WTC11 (cell line): ENCODE results near the gene INKA1. TPM values are rescaled to one million over a fixed set of nuclear protein-coding genes. Genes with fewer than 3 reads are reported as not detected.
A peak's percentile ranks its signal among the peaks of the same experiment; 100 is the strongest.

Experiments used
- ATAC-seq: fragments of 200-7000 bp; cut with Tn5 transposase; 2 replicates; pipeline ENCODE4 v1.10.0; 2021; ENCODE audit warnings: mild to moderate bottlenecking, moderate library complexity
- CTCF ChIA-PET: fragments of 300-600 bp; sonication (Branson Sonifier 250); formaldehyde crosslinking; loops from one replicate; lab custom pipeline; 2021; ENCODE audit warnings: antibody characterized with exemption; lab: Charles Lee
- POLR2A ChIA-PET: fragments of 350-600 bp; sonication (Branson Sonifier 250); formaldehyde crosslinking; loops from one replicate; lab custom pipeline; 2021; ENCODE audit warnings: antibody characterized with exemption; lab: Charles Lee
- DNase-seq: peaks from one replicate; pipeline ENCODE4 v3.0.0; 2021; ENCODE audit warnings: low spot score
- H3K27ac Mint-ChIP-seq: 2 replicates; pipeline ENCODE4 v1.8.0; 2021; ENCODE audit warnings: mixed read lengths
- H3K27me3 Mint-ChIP-seq: 2 replicates; pipeline ENCODE4 v1.8.0; 2021; ENCODE audit warnings: low read depth, mild to moderate bottlenecking, moderate library complexity, mixed read lengths
- H3K36me3 Mint-ChIP-seq: 2 replicates; pipeline ENCODE4 v1.8.0; 2021; ENCODE audit warnings: mixed read lengths
- H3K4me1 Mint-ChIP-seq: 2 replicates; pipeline ENCODE4 v1.8.0; 2022; ENCODE audit warnings: mixed read lengths
- H3K4me3 Mint-ChIP-seq: 2 replicates; pipeline ENCODE4 v1.8.0; 2021; ENCODE audit warnings: mild to moderate bottlenecking, moderate library complexity, mixed read lengths
- H3K9me3 Mint-ChIP-seq: 2 replicates; pipeline ENCODE4 v1.8.0; 2021; ENCODE audit warnings: mixed read lengths
- FOXP1 ChIP-seq: sonication (generic); formaldehyde crosslinking; IDR thresholded peaks from 2 replicates; pipeline ENCODE4 v1.8.0; 2022; ENCODE audit warnings: missing genetic modification reagents, mild to moderate bottlenecking, moderate library complexity, borderline replicate concordance
- GTF2I ChIP-seq: fragments of 250-450 bp; sonication (Bioruptor Pico); conservative IDR thresholded peaks from 2 replicates; pipeline ENCODE4 v1.4.0; 2021; ENCODE audit warnings: mild to moderate bottlenecking
- HMGA2 ChIP-seq: fragments of 250-450 bp; sonication (Bioruptor Pico); IDR thresholded peaks from 2 replicates; pipeline ENCODE4 v1.4.0; 2021; ENCODE audit warnings: mild to moderate bottlenecking, moderate library complexity
- NFATC4 ChIP-seq: fragments of 250-450 bp; sonication (Bioruptor Pico); IDR thresholded peaks from 2 replicates; pipeline ENCODE4 v1.9.0; 2021; ENCODE audit warnings: mild to moderate bottlenecking
- NFE2L1 ChIP-seq: sonication (generic); formaldehyde crosslinking; IDR thresholded peaks from 2 replicates; pipeline ENCODE4 v1.8.1; 2023; ENCODE audit warnings: missing genetic modification reagents
- PRRX2 ChIP-seq: fragments of 250-450 bp; sonication (Bioruptor Pico); IDR thresholded peaks from 2 replicates; pipeline ENCODE4 v1.8.0; 2021; ENCODE audit warnings: mild to moderate bottlenecking
- SMAD3 ChIP-seq: sonication (generic); formaldehyde crosslinking; IDR thresholded peaks from 2 replicates; pipeline ENCODE4 v1.8.0; 2022; ENCODE audit warnings: missing genetic modification reagents, mild to moderate bottlenecking, borderline replicate concordance
- SP1 ChIP-seq: sonication (generic); formaldehyde crosslinking; conservative IDR thresholded peaks from 2 replicates; pipeline ENCODE4 v1.8.1; 2022; ENCODE audit warnings: missing genetic modification reagents
- TEAD4 ChIP-seq: sonication (generic); formaldehyde crosslinking; IDR thresholded peaks from 2 replicates; pipeline ENCODE4 v1.8.0; 2022; ENCODE audit warnings: mild to moderate bottlenecking, missing genetic modification reagents
- ZBTB21 ChIP-seq: sonication (generic); formaldehyde crosslinking; IDR thresholded peaks from 2 replicates; pipeline ENCODE4 v1.8.1; 2023; ENCODE audit warnings: mild to moderate bottlenecking, missing genetic modification reagents, borderline replicate concordance
- ZNF121 ChIP-seq: sonication (generic); formaldehyde crosslinking; IDR thresholded peaks from 2 replicates; pipeline ENCODE4 v1.8.0; 2023; ENCODE audit warnings: missing genetic modification reagents
- total RNA-seq: library from RNA; stranded (reverse); gene quantifications from 3 replicates; pipeline ENCODE4 v1.2.3, GENCODE V29; 2021
- TF ChIP-seq, protein P1 (sequence below): sonication (generic); formaldehyde crosslinking; IDR thresholded peaks from 2 replicates; pipeline ENCODE4 v1.8.0; 2023; ENCODE audit warnings: missing genetic modification reagents
- TF ChIP-seq, protein P2 (sequence below): sonication (generic); formaldehyde crosslinking; IDR thresholded peaks from 2 replicates; pipeline ENCODE4 v1.8.1; 2023; ENCODE audit warnings: mild to moderate bottlenecking, missing genetic modification reagents, moderate library complexity
- TF ChIP-seq, protein P3 (sequence below): sonication (generic); formaldehyde crosslinking; IDR thresholded peaks from 2 replicates; pipeline ENCODE4 v1.8.1; 2023; ENCODE audit warnings: mild to moderate bottlenecking, missing genetic modification reagents
- TF ChIP-seq, protein P4 (sequence below): sonication (generic); formaldehyde crosslinking; IDR thresholded peaks from 2 replicates; pipeline ENCODE4 v1.8.0; 2022; ENCODE audit warnings: missing genetic modification reagents

INKA1 gene
- total RNA-seq, 1 experiment from 2014 or later: 2.0 TPM

DNA sequence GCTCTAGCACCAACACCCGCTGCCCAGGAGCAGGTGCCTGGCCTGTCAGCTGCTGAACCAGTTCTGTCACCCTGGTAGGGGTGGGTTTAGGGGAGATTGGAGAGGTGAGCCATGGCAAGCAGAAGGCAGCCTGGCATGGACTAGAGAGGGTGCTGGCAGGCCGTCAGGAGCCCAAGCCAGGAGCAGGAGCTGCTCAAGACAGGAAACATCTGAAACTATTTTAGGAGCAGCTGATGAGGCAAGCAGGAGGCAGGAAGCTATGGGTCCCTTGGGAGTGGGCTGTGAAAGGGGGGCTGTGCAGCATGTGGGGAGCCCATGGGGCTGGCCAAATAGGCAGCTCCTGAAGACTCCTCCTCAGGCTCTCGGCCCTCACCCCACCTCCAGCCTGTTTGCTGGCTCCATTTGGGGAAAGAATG, 2.3 kb downstream of the INKA1 start:
- Mint-ChIP-seq H3K4me3 (peak overlapping the region; percentile 37; the same call in 1 of the 2 replicates), H3K36me3 (no peaks in the 10 kb centered on the region), H3K27ac (no peak overlapping the region; the same call in 1 of the 2 replicates), H3K9me3 (no peaks in the 10 kb centered on the region), H3K27me3 (peaks cover 38% of the 10 kb centered on the region), H3K4me1 (peaks cover 41% of the 10 kb centered on the region)
- ChIA-PET CTCF (interaction anchor here (1.0 to 7.4 kb wide), 10 partner anchors 21 to 315 kb away, joined by 3 to 207 read pairs (median 6); partner anchors contain the start of gene MON1A), POLR2A (interaction anchor here (0.6 kb wide), 1 partner anchor 12 kb away, joined by 3 read pairs; no protein-coding TSS in a partner anchor)
- TF ChIP-seq TEAD4 (CRISPR knock-in tag): no peak
- TF ChIP-seq HMGA2 (CRISPR knock-in tag): no peak
- no peak for TF ChIP-seq GTF2I (CRISPR knock-in tag)
- TF ChIP-seq NFATC4 (CRISPR knock-in tag): no peak
- TF ChIP-seq, protein P1, sequence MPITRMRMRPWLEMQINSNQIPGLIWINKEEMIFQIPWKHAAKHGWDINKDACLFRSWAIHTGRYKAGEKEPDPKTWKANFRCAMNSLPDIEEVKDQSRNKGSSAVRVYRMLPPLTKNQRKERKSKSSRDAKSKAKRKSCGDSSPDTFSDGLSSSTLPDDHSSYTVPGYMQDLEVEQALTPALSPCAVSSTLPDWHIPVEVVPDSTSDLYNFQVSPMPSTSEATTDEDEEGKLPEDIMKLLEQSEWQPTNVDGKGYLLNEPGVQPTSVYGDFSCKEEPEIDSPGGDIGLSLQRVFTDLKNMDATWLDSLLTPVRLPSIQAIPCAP (CRISPR knock-in tag): no peak
- no peak for TF ChIP-seq PRRX2 (CRISPR knock-in tag)
- ATAC-seq (no peak), DNase-seq (no peak)

DNA sequence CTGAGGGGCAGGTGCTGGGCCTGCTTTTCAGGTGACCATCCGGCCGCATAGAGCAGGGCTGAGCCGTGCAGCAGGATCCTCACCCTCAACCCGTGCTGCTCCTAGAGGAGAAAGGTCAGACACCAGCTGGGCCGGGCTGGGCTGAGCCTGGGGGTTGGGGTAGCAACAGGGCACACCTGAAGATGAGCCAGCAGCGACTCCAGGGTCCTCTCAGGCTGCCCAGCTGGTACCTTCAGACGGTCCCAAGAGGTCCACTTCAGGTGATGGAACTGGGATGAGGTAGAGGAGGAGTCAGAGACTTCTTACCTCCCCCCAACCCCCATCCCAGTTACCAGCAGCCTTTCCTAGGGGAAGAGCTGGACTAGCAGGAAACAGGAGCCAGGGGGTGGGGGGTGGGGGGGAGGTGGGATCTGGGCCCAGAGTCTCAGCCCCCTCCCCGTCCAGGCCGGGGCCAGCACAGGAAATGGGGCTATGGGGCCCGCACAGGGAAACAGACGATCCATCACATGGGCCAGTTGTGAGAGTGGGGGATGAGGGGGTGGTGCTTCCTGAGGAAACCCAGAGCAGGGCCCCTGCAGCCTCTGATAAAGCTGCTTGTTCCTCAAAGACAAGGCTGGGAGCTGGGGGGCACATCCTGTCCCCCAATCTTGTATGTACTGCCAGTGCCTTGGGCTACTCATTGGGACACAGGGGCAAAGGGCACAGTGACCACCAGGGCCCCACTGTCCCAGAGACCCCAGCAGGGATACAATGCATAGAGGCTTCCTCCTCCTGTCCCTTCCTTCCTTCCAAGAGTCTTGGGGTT, 3.0 kb downstream of the INKA1 start:
- Mint-ChIP-seq H3K9me3 (no peaks in the 10 kb centered on the region), H3K4me1 (peaks cover 41% of the 10 kb centered on the region), H3K27ac (no peak overlapping the region), H3K27me3 (peaks cover 31% of the 10 kb centered on the region), H3K36me3 (no peaks in the 10 kb centered on the region), H3K4me3 (no peak overlapping the region)
- ATAC-seq (peak; percentile 7), DNase-seq (peak; percentile 42)
- ChIA-PET CTCF (interaction anchor here (0.9 to 7.4 kb wide), 13 partner anchors 20 to 314 kb away, joined by 3 to 207 read pairs (median 4); partner anchors contain the start of gene MON1A), POLR2A (interaction anchor here (0.6 kb wide), 1 partner anchor 11 kb away, joined by 3 read pairs; no protein-coding TSS in a partner anchor)
- TF ChIP-seq, protein P2, sequence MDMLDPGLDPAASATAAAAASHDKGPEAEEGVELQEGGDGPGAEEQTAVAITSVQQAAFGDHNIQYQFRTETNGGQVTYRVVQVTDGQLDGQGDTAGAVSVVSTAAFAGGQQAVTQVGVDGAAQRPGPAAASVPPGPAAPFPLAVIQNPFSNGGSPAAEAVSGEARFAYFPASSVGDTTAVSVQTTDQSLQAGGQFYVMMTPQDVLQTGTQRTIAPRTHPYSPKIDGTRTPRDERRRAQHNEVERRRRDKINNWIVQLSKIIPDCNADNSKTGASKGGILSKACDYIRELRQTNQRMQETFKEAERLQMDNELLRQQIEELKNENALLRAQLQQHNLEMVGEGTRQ (CRISPR knock-in tag): peak; percentile 40; the same call in 1 of the 2 replicates
- TF ChIP-seq SP1 (CRISPR knock-in tag): no peak

DNA sequence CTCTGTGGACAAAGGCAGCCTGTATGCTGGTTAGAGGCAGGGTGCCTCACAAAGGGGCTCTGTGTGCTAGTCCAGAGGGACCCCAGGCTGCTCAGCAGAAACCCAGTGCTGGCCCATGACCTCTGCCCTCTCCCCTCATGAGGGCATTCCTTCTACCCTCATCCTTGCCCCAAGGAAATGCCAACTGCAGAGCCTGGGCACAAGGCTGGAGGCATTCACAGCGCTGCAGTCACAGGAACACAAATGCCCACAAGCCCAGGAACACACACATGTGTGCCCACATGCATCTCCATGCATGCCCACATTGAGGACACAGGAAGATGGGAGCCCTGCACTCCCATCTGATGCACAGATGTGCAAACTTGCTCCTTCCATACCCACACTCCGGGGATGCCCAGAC, 3.8 kb downstream of the INKA1 start:
- no peak for ATAC-seq
- Mint-ChIP-seq H3K9me3 (no peaks in the 10 kb centered on the region), H3K4me1 (peaks cover 41% of the 10 kb centered on the region), H3K36me3 (no peaks in the 10 kb centered on the region), H3K27ac (no peak overlapping the region), H3K4me3 (no peak overlapping the region), H3K27me3 (peaks cover 24% of the 10 kb centered on the region)
- 0 out of 2 replicates have a peak, but pooled peaks have one; percentile 3 for TF ChIP-seq FOXP1 (CRISPR knock-in tag)
- TF ChIP-seq GTF2I (CRISPR knock-in tag): no peak
- DNase-seq: no peak
- ChIA-PET POLR2A (no interaction called here), CTCF (interaction anchor here (0.9 to 7.4 kb wide), 6 partner anchors 33 to 267 kb away, joined by 3 to 207 read pairs (median 4); no protein-coding TSS in a partner anchor)

DNA sequence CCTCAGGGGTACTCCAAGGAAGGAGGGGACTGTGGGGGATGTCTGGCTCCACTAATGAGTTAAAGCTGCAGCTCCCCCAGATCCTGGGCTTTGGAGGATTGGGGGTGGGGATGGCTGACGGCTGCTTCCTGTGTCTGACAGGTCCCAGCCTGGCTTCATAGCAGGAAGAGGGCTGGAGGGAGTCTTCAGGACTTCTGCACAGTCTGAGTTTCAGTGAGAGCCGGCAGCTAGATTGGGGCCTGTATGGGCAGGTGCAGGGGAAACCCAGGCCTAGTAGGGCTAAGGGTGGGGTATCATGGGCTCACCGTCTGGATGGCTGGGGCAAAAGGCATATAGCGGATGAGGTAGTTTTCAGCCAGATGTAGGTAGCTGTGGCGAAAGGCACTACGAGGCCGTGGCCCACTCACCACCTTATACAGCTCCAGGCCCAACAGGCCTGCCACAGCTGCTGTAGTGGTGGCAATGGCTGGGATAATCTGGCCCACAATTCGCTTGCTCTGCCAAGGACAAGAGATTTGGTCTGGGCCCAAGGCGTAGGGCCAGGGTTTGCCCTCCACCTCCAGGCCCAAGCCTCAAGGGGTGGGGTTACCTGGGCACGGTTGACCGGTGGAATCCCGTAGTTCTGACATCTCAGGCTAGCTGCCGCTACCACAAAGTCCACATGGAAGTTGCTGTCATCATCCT, 4.5 kb downstream of the INKA1 start:
- CTCF ChIA-PET: interaction anchor here (1.3 to 7.4 kb wide), 4 partner anchors 32 to 136 kb away, joined by 3 to 207 read pairs (median 60); no protein-coding TSS in a partner anchor
- POLR2A ChIA-PET: interaction anchor here (1.0 kb wide), 1 partner anchor 31 kb away, joined by 4 read pairs; no protein-coding TSS in a partner anchor
- peak overlapping the region; percentile 83; the same call in 1 of the 2 replicates for H3K27ac Mint-ChIP-seq

More for the DNA sequence above, 4.5 kb downstream of the INKA1 start:
- TF ChIP-seq ZNF121 (no peak), SMAD3 (no peak), ZBTB21 (CRISPR knock-in tag) (no peak), NFE2L1 (no peak)
- TF ChIP-seq, protein P3, sequence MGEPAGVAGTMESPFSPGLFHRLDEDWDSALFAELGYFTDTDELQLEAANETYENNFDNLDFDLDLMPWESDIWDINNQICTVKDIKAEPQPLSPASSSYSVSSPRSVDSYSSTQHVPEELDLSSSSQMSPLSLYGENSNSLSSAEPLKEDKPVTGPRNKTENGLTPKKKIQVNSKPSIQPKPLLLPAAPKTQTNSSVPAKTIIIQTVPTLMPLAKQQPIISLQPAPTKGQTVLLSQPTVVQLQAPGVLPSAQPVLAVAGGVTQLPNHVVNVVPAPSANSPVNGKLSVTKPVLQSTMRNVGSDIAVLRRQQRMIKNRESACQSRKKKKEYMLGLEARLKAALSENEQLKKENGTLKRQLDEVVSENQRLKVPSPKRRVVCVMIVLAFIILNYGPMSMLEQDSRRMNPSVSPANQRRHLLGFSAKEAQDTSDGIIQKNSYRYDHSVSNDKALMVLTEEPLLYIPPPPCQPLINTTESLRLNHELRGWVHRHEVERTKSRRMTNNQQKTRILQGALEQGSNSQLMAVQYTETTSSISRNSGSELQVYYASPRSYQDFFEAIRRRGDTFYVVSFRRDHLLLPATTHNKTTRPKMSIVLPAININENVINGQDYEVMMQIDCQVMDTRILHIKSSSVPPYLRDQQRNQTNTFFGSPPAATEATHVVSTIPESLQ (CRISPR knock-in tag): no peak
- TF ChIP-seq, protein P4, sequence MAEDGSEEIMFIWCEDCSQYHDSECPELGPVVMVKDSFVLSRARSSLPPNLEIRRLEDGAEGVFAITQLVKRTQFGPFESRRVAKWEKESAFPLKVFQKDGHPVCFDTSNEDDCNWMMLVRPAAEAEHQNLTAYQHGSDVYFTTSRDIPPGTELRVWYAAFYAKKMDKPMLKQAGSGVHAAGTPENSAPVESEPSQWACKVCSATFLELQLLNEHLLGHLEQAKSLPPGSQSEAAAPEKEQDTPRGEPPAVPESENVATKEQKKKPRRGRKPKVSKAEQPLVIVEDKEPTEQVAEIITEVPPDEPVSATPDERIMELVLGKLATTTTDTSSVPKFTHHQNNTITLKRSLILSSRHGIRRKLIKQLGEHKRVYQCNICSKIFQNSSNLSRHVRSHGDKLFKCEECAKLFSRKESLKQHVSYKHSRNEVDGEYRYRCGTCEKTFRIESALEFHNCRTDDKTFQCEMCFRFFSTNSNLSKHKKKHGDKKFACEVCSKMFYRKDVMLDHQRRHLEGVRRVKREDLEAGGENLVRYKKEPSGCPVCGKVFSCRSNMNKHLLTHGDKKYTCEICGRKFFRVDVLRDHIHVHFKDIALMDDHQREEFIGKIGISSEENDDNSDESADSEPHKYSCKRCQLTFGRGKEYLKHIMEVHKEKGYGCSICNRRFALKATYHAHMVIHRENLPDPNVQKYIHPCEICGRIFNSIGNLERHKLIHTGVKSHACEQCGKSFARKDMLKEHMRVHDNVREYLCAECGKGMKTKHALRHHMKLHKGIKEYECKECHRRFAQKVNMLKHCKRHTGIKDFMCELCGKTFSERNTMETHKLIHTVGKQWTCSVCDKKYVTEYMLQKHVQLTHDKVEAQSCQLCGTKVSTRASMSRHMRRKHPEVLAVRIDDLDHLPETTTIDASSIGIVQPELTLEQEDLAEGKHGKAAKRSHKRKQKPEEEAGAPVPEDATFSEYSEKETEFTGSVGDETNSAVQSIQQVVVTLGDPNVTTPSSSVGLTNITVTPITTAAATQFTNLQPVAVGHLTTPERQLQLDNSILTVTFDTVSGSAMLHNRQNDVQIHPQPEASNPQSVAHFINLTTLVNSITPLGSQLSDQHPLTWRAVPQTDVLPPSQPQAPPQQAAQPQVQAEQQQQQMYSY (CRISPR knock-in tag): no peak
- Mint-ChIP-seq H3K36me3 (no peaks in the 10 kb centered on the region), H3K4me3 (no peak overlapping the region), H3K9me3 (no peaks in the 10 kb centered on the region), H3K27me3 (peaks cover 17% of the 10 kb centered on the region), H3K4me1 (peaks cover 35% of the 10 kb centered on the region)
- DNase-seq: no peak
- no peak for ATAC-seq
